HepG2 (cell line): Measurements from ENCODE around the gene ADGRF1. TPM values are rescaled to one million over a fixed set of nuclear protein-coding genes. Genes with fewer than 3 reads are reported as not detected.

Experiments
- FOXK1 ChIP-seq: sonication (generic); formaldehyde crosslinking; IDR thresholded peaks from 2 replicates; pipeline ENCODE4 v1.4.0; 2020; ENCODE audit warnings: low read depth, missing genetic modification reagents, borderline replicate concordance
- MTA1 ChIP-seq: sonication (generic); formaldehyde crosslinking; IDR thresholded peaks from 2 replicates; pipeline ENCODE4 v1.4.0; 2020; ENCODE audit warnings: missing genetic modification reagents, mild to moderate bottlenecking, borderline replicate concordance
- MTA3 ChIP-seq: sonication (generic); formaldehyde crosslinking; IDR thresholded peaks from 2 replicates; pipeline ENCODE4 v1.4.0; 2020; ENCODE audit warnings: missing genetic modification reagents
- NFE2L2 ChIP-seq: fragments of 150-350 bp; IDR thresholded peaks from 2 replicates; pipeline ENCODE4 v1.6.1; 2014; ENCODE audit warnings: low read length
- PTBP1 ChIP-seq: fragments of 200-400 bp; formaldehyde crosslinking; IDR thresholded peaks from 2 replicates; pipeline ENCODE4 v1.6.1; 2018; ENCODE audit warnings: low read length, low read depth; ENCODE audit not compliant: poor library complexity, severe bottlenecking
- SNAI1 ChIP-seq: sonication (generic); formaldehyde crosslinking; IDR thresholded peaks from 2 replicates; pipeline ENCODE4 v1.5.0; 2020; ENCODE audit warnings: mild to moderate bottlenecking, missing genetic modification reagents, borderline replicate concordance
- SNAPC5 ChIP-seq: sonication (generic); formaldehyde crosslinking; IDR thresholded peaks from 2 replicates; pipeline ENCODE4 v1.8.1; 2023; ENCODE audit warnings: mild to moderate bottlenecking, missing genetic modification reagents, borderline replicate concordance
- TARDBP ChIP-seq: sonication (generic); formaldehyde crosslinking; IDR thresholded peaks from 2 replicates; pipeline ENCODE4 v1.8.0; 2022; ENCODE audit warnings: mild to moderate bottlenecking, missing genetic modification reagents
- TFE3 ChIP-seq: IDR thresholded peaks from 2 replicates; pipeline ENCODE4 v1.6.1; 2016
- THAP9 ChIP-seq: sonication (generic); formaldehyde crosslinking; IDR thresholded peaks from 2 replicates; pipeline ENCODE4; 2020; ENCODE audit warnings: missing genetic modification reagents, mild to moderate bottlenecking, borderline replicate concordance
- ZBTB3 ChIP-seq: sonication (generic); formaldehyde crosslinking; IDR thresholded peaks from 2 replicates; pipeline ENCODE4 v1.4.0; 2020; ENCODE audit warnings: low read depth, mild to moderate bottlenecking, moderate library complexity, missing genetic modification reagents, borderline replicate concordance
- ZNF329 ChIP-seq: sonication (generic); formaldehyde crosslinking; IDR thresholded peaks from 2 replicates; pipeline ENCODE4 v1.9.0; 2021; ENCODE audit warnings: low read depth, mild to moderate bottlenecking, missing genetic modification reagents
- ZNF619 ChIP-seq: sonication (generic); formaldehyde crosslinking; IDR thresholded peaks from 2 replicates; pipeline ENCODE4 v1.4.0; 2020; ENCODE audit warnings: mild to moderate bottlenecking, missing genetic modification reagents
- ZNF670 ChIP-seq: sonication (generic); formaldehyde crosslinking; IDR thresholded peaks from 2 replicates; pipeline ENCODE4 v1.8.0; 2022; ENCODE audit warnings: mild to moderate bottlenecking, missing genetic modification reagents, borderline replicate concordance
- ZNF704 ChIP-seq: sonication (generic); formaldehyde crosslinking; IDR thresholded peaks from 2 replicates; pipeline ENCODE4 v1.8.1; 2023; ENCODE audit warnings: mild to moderate bottlenecking, inconsistent platforms, moderate library complexity, missing genetic modification reagents, borderline replicate concordance
- ZNF713 ChIP-seq: sonication (generic); formaldehyde crosslinking; IDR thresholded peaks from 2 replicates; pipeline ENCODE4 v1.4.0; 2020; ENCODE audit warnings: mild to moderate bottlenecking, missing genetic modification reagents
- ZSCAN29 ChIP-seq: sonication (generic); formaldehyde crosslinking; conservative IDR thresholded peaks from 2 replicates; pipeline ENCODE4 v1.4.0; 2020; ENCODE audit warnings: mild to moderate bottlenecking, missing genetic modification reagents
- polyA plus RNA-seq, 8 experiments: library from polyadenylated mRNA; depleted of rRNA in 3 of 8; stranded (reverse) in 7 of 8; unstranded in 1 of 8; fragments of >200 nt; fragmentation: Illumina TruSeq in 4 of 8; extraction: Trizol in 4 of 8; gene quantifications; 2 replicates each; pipeline versions ENCODE4 v1.2.1 to v1.2.3, GENCODE V29; 2011 to 2016; ENCODE audit warnings: low read depth in 4 of 8, missing spikeins in 1 of 8, mixed read lengths in 1 of 8; ENCODE audit not compliant: insufficient read depth in 1 of 8
- total RNA-seq, 5 experiments: library from RNA; depleted of rRNA; stranded (reverse); fragments of >200 nt; fragmentation: Illumina TruSeq; extraction: Trizol; gene quantifications; 2 replicates each; pipeline ENCODE4 v1.2.3, GENCODE V29; 2016; ENCODE audit warnings: low read depth in 1 of 5
- TF ChIP-seq, protein P1 (sequence below): sonication (generic); formaldehyde crosslinking; IDR thresholded peaks from 2 replicates; pipeline ENCODE4 v1.8.0; 2022; ENCODE audit warnings: missing genetic modification reagents, low read depth, mild to moderate bottlenecking, borderline replicate concordance
- TF ChIP-seq, protein P2 (sequence below): sonication (generic); formaldehyde crosslinking; IDR thresholded peaks from 2 replicates; pipeline ENCODE4 v1.4.0; 2020; ENCODE audit warnings: missing genetic modification reagents, borderline replicate concordance

Gene ADGRF1
- total and polyA plus RNA-seq, 2 of the 13 experiments (the other 11 are each of a cell fraction or from before 2014, with no cell fraction given), result not detected

- no peak for TF ChIP-seq MTA3 (CRISPR knock-in tag)
- peak; percentile 87; the same call in 1 of the 2 replicates for TF ChIP-seq ZSCAN29 (CRISPR knock-in tag)
- no peak for TF ChIP-seq ZNF713
- TF ChIP-seq FOXK1, result peak; percentile 75; the same call in 1 of the 2 replicates
- TF ChIP-seq ZNF670 (CRISPR knock-in tag), result no peak
- peak; percentile 98 for TF ChIP-seq TFE3 (CRISPR knock-in tag)
- no peak for TF ChIP-seq SNAI1
- no peak for TF ChIP-seq THAP9 (CRISPR knock-in tag)
- 0 out of 2 replicates have a peak, but pooled peaks have one; percentile 8 for TF ChIP-seq ZBTB3 (CRISPR knock-in tag)
- no peak for TF ChIP-seq ZNF329
- TF ChIP-seq SNAPC5 (CRISPR knock-in tag), result no peak
- no peak for TF ChIP-seq NFE2L2
- no peak; the same call in 1 of the 2 replicates for TF ChIP-seq MTA1 (CRISPR knock-in tag)
- TF ChIP-seq PTBP1, result no peak
- TF ChIP-seq, protein P1, sequence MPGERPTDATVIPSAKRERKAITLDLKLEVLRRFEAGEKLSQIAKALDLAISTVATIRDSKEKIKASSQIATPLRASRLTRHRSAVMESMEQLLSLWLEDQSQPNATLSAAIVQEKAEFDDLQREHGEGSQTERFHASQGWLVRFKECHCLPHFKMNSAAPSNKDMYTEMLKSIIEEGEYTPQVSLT, result no peak
- no peak; the same call in 1 of the 2 replicates for TF ChIP-seq ZNF704 (CRISPR knock-in tag)
- TF ChIP-seq, protein P2, sequence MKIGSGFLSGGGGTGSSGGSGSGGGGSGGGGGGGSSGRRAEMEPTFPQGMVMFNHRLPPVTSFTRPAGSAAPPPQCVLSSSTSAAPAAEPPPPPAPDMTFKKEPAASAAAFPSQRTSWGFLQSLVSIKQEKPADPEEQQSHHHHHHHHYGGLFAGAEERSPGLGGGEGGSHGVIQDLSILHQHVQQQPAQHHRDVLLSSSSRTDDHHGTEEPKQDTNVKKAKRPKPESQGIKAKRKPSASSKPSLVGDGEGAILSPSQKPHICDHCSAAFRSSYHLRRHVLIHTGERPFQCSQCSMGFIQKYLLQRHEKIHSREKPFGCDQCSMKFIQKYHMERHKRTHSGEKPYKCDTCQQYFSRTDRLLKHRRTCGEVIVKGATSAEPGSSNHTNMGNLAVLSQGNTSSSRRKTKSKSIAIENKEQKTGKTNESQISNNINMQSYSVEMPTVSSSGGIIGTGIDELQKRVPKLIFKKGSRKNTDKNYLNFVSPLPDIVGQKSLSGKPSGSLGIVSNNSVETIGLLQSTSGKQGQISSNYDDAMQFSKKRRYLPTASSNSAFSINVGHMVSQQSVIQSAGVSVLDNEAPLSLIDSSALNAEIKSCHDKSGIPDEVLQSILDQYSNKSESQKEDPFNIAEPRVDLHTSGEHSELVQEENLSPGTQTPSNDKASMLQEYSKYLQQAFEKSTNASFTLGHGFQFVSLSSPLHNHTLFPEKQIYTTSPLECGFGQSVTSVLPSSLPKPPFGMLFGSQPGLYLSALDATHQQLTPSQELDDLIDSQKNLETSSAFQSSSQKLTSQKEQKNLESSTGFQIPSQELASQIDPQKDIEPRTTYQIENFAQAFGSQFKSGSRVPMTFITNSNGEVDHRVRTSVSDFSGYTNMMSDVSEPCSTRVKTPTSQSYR (CRISPR knock-in tag), result peak; percentile 76; the same call in 1 of the 2 replicates
- TF ChIP-seq TARDBP (CRISPR knock-in tag), result peak; percentile 79; the same call in 1 of the 2 replicates
- TF ChIP-seq ZNF619, result no peak
Measured at GRCh38 chr6:47075741-47076421, 33.7 kb upstream of the ADGRF1 start (continued).
